Measurements from ENCODE around the gene CNDP2.

DNA sequence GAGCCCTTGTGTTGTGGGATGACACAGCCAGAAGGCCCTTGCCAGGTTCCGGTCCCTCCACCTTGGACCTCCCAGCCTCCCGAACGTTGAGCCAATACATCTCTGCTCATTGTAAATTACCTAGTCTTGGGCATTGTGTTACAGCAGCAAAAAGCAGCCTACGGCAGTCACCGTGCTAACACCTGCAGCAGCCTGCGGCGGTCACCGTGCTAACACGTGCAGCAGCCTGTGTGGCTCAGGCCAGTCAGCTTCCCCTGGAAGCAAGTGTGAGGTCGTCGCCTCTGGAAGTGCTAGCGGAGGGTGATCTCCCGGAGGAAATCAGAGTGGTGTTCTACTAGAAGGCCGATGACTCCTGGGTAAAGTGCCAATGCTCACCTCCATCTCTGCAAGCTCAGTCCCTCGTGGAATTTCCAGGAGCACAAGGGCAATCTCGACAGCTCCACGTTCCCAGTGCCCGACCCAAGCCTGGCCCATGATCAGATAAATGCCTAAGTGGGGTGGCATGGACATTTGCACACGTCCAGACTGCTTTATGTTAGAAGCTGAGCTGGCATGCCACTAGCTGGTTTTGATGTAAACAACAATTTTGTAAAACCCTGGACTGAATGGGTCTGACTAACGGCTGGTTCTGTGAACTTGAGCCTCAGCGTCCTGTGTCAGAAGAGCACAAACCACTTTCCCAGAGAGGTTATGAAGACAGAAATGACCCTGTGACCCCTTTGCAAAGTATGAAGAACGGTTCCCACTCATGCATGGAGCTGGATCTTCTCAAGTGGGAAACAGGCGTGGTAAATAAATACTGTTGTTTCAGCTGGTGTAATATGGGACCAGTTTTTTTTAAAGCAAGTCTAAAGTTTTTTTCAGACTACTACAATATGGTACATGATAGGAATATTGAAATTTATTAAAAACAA lies 26.7 kb downstream of the CNDP2 start:
- TF ChIP-seq, protein P1, sequence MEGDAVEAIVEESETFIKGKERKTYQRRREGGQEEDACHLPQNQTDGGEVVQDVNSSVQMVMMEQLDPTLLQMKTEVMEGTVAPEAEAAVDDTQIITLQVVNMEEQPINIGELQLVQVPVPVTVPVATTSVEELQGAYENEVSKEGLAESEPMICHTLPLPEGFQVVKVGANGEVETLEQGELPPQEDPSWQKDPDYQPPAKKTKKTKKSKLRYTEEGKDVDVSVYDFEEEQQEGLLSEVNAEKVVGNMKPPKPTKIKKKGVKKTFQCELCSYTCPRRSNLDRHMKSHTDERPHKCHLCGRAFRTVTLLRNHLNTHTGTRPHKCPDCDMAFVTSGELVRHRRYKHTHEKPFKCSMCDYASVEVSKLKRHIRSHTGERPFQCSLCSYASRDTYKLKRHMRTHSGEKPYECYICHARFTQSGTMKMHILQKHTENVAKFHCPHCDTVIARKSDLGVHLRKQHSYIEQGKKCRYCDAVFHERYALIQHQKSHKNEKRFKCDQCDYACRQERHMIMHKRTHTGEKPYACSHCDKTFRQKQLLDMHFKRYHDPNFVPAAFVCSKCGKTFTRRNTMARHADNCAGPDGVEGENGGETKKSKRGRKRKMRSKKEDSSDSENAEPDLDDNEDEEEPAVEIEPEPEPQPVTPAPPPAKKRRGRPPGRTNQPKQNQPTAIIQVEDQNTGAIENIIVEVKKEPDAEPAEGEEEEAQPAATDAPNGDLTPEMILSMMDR (IDR thresholded peaks at IDR 0.05) = no peak
- TF ChIP-seq POLR2A (IDR thresholded peaks at IDR 0.05) = no peak
